Measurements from ENCODE around the gene CYGB.
"Not testable (repeated sequence)": the region's sequence is repeated elsewhere in the genome, so short reads cannot be mapped to it uniquely, and the experiment has no call there.

The CYGB gene

GRCh38 chr17:76560036-76560876 lies 22.7 kb upstream of the CYGB start:
- Histone ChIP-seq H3K4me1 (peaks cover 46 to 68% (median 63%) of the 10 kb centered on the region in 10 experiments), H3K4me2 (peak overlapping the region; percentile 78 to 96 (median 90)), H3K27me3 (no peaks in the 10 kb centered on the region), H3K4me3 (peak overlapping the region in 9 of 10 experiments; percentile 77 to 97 (median 84); a peak in 13 of 20 replicates), H4K20me1 (peaks cover 57 to 72% (median 68%) of the 10 kb centered on the region in 11 experiments), H3K27ac (peak overlapping the region in 6 of 11 experiments; percentile 6 to 99 (median 98); a peak in 9 of 22 replicates), H3K9me3 (replicated peaks in 1 of 11) (no peaks in the 10 kb centered on the region), H3K9ac (peak overlapping the region; percentile 36 to 99 (median 95); a peak in 21 of 22 replicates), H3K36me3 (peaks cover 30 to 68% (median 61%) of the 10 kb centered on the region in 11 experiments)
- no peak for TF ChIP-seq Cebpa-rat (IDR thresholded peaks at IDR 0.05)

- Histone ChIP-seq H3K4me3 (peak overlapping the region in 9 of 10 experiments; percentile 77 to 97 (median 84); a peak in 18 of 20 replicates), H3K9ac (peak overlapping the region; percentile 88 to 99 (median 95); a peak in 21 of 22 replicates), H3K27ac (peak overlapping the region in 8 of 11 experiments; percentile 6 to 99 (median 96); a peak in 12 of 22 replicates), H4K20me1 (peaks cover 49 to 64% (median 60%) of the 10 kb centered on the region in 11 experiments), H3K36me3 (peaks cover 22 to 60% (median 53%) of the 10 kb centered on the region in 11 experiments), H3K4me2 (peak overlapping the region; percentile 78 to 96 (median 90)), H3K4me1 (peaks cover 53 to 75% (median 69%) of the 10 kb centered on the region in 10 experiments)
- not testable (repeated sequence) for H3K27me3 ChIP-seq; H3K9me3 ChIP-seq (replicated peaks in 1 of 11)
Observed at GRCh38 chr17:76559460-76559859, 22.0 kb upstream of the CYGB start.

GRCh38 chr17:76558198-76559095 lies 20.9 kb upstream of the CYGB start:
- Histone ChIP-seq H3K9me3 (replicated peaks in 1 of 11) (no peaks in the 10 kb centered on the region), H3K27me3 (no peaks in the 10 kb centered on the region), H4K20me1 (peaks cover 42 to 54% (median 50%) of the 10 kb centered on the region in 11 experiments), H3K4me2 (peak overlapping the region; percentile 78 to 96 (median 90)), H3K36me3 (peaks cover 20 to 50% (median 44%) of the 10 kb centered on the region in 11 experiments), H3K4me3 (peak overlapping the region; percentile 77 to 97 (median 83)), H3K4me1 (peaks cover 63 to 83% (median 77%) of the 10 kb centered on the region in 10 experiments), H3K27ac (peak overlapping the region; percentile 87 to 99 (median 95)), H3K9ac (peak overlapping the region; percentile 88 to 99 (median 95))
- TF ChIP-seq Cebpa-rat (IDR thresholded peaks at IDR 0.05), result no peak

- Histone ChIP-seq H3K27ac (peak overlapping the region; percentile 87 to 99 (median 95)), H3K4me3 (peak overlapping the region; percentile 77 to 97 (median 83)), H4K20me1 (peaks cover 37 to 46% (median 41%) of the 10 kb centered on the region in 11 experiments), H3K4me1 (peaks cover 72 to 84% (median 76%) of the 10 kb centered on the region in 10 experiments), H3K36me3 (peaks cover 17 to 41% (median 36%) of the 10 kb centered on the region in 11 experiments), H3K27me3 (no peaks in the 10 kb centered on the region), H3K9me3 (replicated peaks in 1 of 11) (no peaks in the 10 kb centered on the region), H3K4me2 (peak overlapping the region; percentile 78 to 96 (median 90)), H3K9ac (peak overlapping the region; percentile 88 to 99 (median 95))
- no peak for TF ChIP-seq Cebpa-rat (IDR thresholded peaks at IDR 0.05)
Observed at GRCh38 chr17:76557368-76558197, 20.1 kb upstream of the CYGB start.

- peak in 3 of 11 experiments; percentile 10 to 27 (median 15); a peak in 4 of 22 replicates for TF ChIP-seq Cebpa-rat (IDR thresholded peaks at IDR 0.05)
- H3K36me3 ChIP-seq, result peaks cover 12 to 34% (median 30%) of the 10 kb centered on the region in 11 experiments
- peak overlapping the region; percentile 87 to 99 (median 95) for H3K27ac ChIP-seq
- H3K4me2 ChIP-seq, result peak overlapping the region; percentile 78 to 96 (median 90)
- H3K9ac ChIP-seq, result peak overlapping the region; percentile 88 to 99 (median 95)
- H3K27me3 ChIP-seq, result no peaks in the 10 kb centered on the region
- H3K4me3 ChIP-seq, result peak overlapping the region; percentile 77 to 97 (median 83)
- peaks cover 31 to 38% (median 34%) of the 10 kb centered on the region in 11 experiments for H4K20me1 ChIP-seq
- H3K4me1 ChIP-seq, result peaks cover 76 to 86% (median 77%) of the 10 kb centered on the region in 10 experiments
- H3K9me3 ChIP-seq (replicated peaks in 1 of 11), result no peaks in the 10 kb centered on the region
Observed at GRCh38 chr17:76556765-76557367, 19.4 kb upstream of the CYGB start.

GRCh38 chr17:76554131-76554530 lies 16.6 kb upstream of the CYGB start:
- H3K9ac ChIP-seq, result peak overlapping the region in 4 of 11 experiments; percentile 22 to 58 (median 38); a peak in 8 of 22 replicates
- H3K27ac ChIP-seq, result peak overlapping the region in 8 of 11 experiments; percentile 11 to 69 (median 54); a peak in 14 of 22 replicates
- no peak for TF ChIP-seq Cebpa-rat (IDR thresholded peaks at IDR 0.05)
- H3K9me3 ChIP-seq (replicated peaks in 1 of 11), result no peaks in the 10 kb centered on the region
- H3K4me1 ChIP-seq, result peaks cover 69 to 86% (median 77%) of the 10 kb centered on the region in 10 experiments
- H3K4me3 ChIP-seq, result no peak overlapping the region
- H3K4me2 ChIP-seq, result peak overlapping the region; percentile 46 to 87 (median 71)
- H3K27me3 ChIP-seq, result no peaks in the 10 kb centered on the region
- H4K20me1 ChIP-seq, result peaks cover 3 to 11% (median 6%) of the 10 kb centered on the region in 11 experiments; a peak in 21 of 22 replicates
- H3K36me3 ChIP-seq, result peaks cover 0 to 7% (median 3%) of the 10 kb centered on the region in 11 experiments; a peak in 13 of 22 replicates

- H3K36me3 ChIP-seq, result no peaks in the 10 kb centered on the region
- H4K20me1 ChIP-seq, result peaks cover 0 to 3% (median 0%) of the 10 kb centered on the region in 11 experiments; a peak in 5 of 22 replicates
- peak overlapping the region; percentile 46 to 87 (median 71) for H3K4me2 ChIP-seq
- H3K9me3 ChIP-seq (replicated peaks in 1 of 11), result no peaks in the 10 kb centered on the region
- H3K9ac ChIP-seq, result peak overlapping the region in 6 of 11 experiments; percentile 20 to 58 (median 40); a peak in 11 of 22 replicates
- no peaks in the 10 kb centered on the region for H3K27me3 ChIP-seq
- TF ChIP-seq Cebpa-rat (IDR thresholded peaks at IDR 0.05), result 0 out of 22 replicates have a peak, but pooled peaks of 1 of the 11 experiments have one; percentile 15
- peaks cover 71 to 89% (median 80%) of the 10 kb centered on the region in 10 experiments for H3K4me1 ChIP-seq
- H3K27ac ChIP-seq, result peak overlapping the region in 9 of 11 experiments; percentile 10 to 69 (median 55); a peak in 17 of 22 replicates
- H3K4me3 ChIP-seq, result no peak overlapping the region
Observed at GRCh38 chr17:76553178-76553908, 15.8 kb upstream of the CYGB start.

Data from BLaER1 treated with 17β-estradiol and CSF1 and Interleukin-3, amounts not matched to agents 10 nM and 100 nM (cell line).